ENCODE measurements around the gene RNF150. TPM values are rescaled to one million over a fixed set of nuclear protein-coding genes. Genes with fewer than 3 reads are reported as not detected.

RNF150 gene
- polyA plus RNA-seq, 2 of the 4 experiments (the other 2 are of a cell fraction): 0.21 to 0.34 TPM

- CTCF ChIA-PET: interaction anchor here (1.4 kb wide), 1 partner anchor 484 kb away, joined by 5 read pairs; no protein-coding TSS in a partner anchor
- no peak overlapping the region for H3K4me3 ChIP-seq
- H3K4me2 ChIP-seq: no peak overlapping the region
- no peaks in the 10 kb centered on the region for H3K4me1 ChIP-seq
- no peak overlapping the region for H3K27ac ChIP-seq
- H3K9me3 ChIP-seq: no peaks in the 10 kb centered on the region
- no peak for FAIRE-seq
- no peak for ATAC-seq
- DNase-seq (ENCODE audit: low read depth in 1 of 2, low spot score in 1 of 2): no peak
- TF ChIP-seq SMC3 (IDR thresholded peaks at IDR 0.05) (no peak), HOXB13 (CRISPR knock-in tag; IDR thresholded peaks at IDR 0.05; ENCODE audit: low read depth) (no peak), EHF (CRISPR knock-in tag; IDR thresholded peaks at IDR 0.05) (no peak), HMGXB4 (CRISPR knock-in tag; IDR thresholded peaks at IDR 0.05; ENCODE audit: borderline replicate concordance) (no peak), MAX (IDR thresholded peaks at IDR 0.05) (no peak), FOSB (CRISPR knock-in tag; IDR thresholded peaks at IDR 0.05) (no peak), CHD2 (IDR thresholded peaks at IDR 0.05; ENCODE audit: low read length, partially characterized antibody) (no peak), ZNF302 (CRISPR knock-in tag; IDR thresholded peaks at IDR 0.05) (no peak), BHLHE40 (IDR thresholded peaks at IDR 0.05; ENCODE audit: low read depth, low read length) (no peak), EHMT2 (IDR thresholded peaks at IDR 0.05; ENCODE audit: low read depth) (no peak), TFCP2L1 (CRISPR knock-in tag; IDR thresholded peaks at IDR 0.05) (no peak), EP300 (IDR thresholded peaks at IDR 0.05) (no peak)
- TF ChIP-seq, protein P1, sequence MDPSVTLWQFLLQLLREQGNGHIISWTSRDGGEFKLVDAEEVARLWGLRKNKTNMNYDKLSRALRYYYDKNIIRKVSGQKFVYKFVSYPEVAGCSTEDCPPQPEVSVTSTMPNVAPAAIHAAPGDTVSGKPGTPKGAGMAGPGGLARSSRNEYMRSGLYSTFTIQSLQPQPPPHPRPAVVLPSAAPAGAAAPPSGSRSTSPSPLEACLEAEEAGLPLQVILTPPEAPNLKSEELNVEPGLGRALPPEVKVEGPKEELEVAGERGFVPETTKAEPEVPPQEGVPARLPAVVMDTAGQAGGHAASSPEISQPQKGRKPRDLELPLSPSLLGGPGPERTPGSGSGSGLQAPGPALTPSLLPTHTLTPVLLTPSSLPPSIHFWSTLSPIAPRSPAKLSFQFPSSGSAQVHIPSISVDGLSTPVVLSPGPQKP (IDR thresholded peaks at IDR 0.05; ENCODE audit: low read depth, low read length): no peak
- WGBS (ENCODE audit: missing lambda C conversion rate): 7% methylated on average over 1 of the region's 1 CpG
- POLR2A ChIA-PET: no interaction called here
These were observed 289.2 kb downstream of the RNF150 start for GRCh38 chr4:140844061-140844460.

- Histone ChIP-seq H3K4me1 (no peaks in the 10 kb centered on the region), H3K9me3 (no peaks in the 10 kb centered on the region), H3K4me2 (no peak overlapping the region), H3K27ac (no peak overlapping the region), H3K4me3 (no peak overlapping the region)
- WGBS (ENCODE audit: missing lambda C conversion rate): 43% methylated on average over 2 of the region's 2 CpGs
- ATAC-seq (no peak), DNase-seq (ENCODE audit: low read depth in 1 of 2, low spot score in 1 of 2) (no peak), FAIRE-seq (no peak)
- ChIA-PET CTCF (no interaction called here), POLR2A (no interaction called here)
- TF ChIP-seq PHF8 (IDR thresholded peaks at IDR 0.05; ENCODE audit: borderline replicate concordance, low read depth): no peak
- TF ChIP-seq MYC (IDR thresholded peaks at IDR 0.05; ENCODE audit: borderline replicate concordance, low read length): no peak
- no peak for TF ChIP-seq CEBPB (IDR thresholded peaks at IDR 0.05)
- no peak for TF ChIP-seq BCL3 (IDR thresholded peaks at IDR 0.05)
- TF ChIP-seq, protein P2, sequence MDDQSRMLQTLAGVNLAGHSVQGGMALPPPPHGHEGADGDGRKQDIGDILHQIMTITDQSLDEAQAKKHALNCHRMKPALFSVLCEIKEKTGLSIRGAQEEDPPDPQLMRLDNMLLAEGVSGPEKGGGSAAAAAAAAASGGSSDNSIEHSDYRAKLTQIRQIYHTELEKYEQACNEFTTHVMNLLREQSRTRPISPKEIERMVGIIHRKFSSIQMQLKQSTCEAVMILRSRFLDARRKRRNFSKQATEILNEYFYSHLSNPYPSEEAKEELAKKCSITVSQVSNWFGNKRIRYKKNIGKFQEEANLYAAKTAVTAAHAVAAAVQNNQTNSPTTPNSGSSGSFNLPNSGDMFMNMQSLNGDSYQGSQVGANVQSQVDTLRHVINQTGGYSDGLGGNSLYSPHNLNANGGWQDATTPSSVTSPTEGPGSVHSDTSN (IDR thresholded peaks at IDR 0.05): no peak
- no peak for TF ChIP-seq RARB (CRISPR knock-in tag; IDR thresholded peaks at IDR 0.05)
- no peak for TF ChIP-seq HOXB13 (CRISPR knock-in tag; IDR thresholded peaks at IDR 0.05; ENCODE audit: low read depth)
- TF ChIP-seq NPAS2 (CRISPR knock-in tag; IDR thresholded peaks at IDR 0.05; ENCODE audit: borderline replicate concordance): no peak
- TF ChIP-seq HOXB5 (CRISPR knock-in tag; IDR thresholded peaks at IDR 0.05): no peak
- TF ChIP-seq HEYL (CRISPR knock-in tag; IDR thresholded peaks at IDR 0.05): no peak
- TF ChIP-seq, protein P3, sequence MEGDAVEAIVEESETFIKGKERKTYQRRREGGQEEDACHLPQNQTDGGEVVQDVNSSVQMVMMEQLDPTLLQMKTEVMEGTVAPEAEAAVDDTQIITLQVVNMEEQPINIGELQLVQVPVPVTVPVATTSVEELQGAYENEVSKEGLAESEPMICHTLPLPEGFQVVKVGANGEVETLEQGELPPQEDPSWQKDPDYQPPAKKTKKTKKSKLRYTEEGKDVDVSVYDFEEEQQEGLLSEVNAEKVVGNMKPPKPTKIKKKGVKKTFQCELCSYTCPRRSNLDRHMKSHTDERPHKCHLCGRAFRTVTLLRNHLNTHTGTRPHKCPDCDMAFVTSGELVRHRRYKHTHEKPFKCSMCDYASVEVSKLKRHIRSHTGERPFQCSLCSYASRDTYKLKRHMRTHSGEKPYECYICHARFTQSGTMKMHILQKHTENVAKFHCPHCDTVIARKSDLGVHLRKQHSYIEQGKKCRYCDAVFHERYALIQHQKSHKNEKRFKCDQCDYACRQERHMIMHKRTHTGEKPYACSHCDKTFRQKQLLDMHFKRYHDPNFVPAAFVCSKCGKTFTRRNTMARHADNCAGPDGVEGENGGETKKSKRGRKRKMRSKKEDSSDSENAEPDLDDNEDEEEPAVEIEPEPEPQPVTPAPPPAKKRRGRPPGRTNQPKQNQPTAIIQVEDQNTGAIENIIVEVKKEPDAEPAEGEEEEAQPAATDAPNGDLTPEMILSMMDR (IDR thresholded peaks at IDR 0.05): no peak
- TF ChIP-seq ZSCAN20 (CRISPR knock-in tag; IDR thresholded peaks at IDR 0.05): no peak
- TF ChIP-seq, protein P4, sequence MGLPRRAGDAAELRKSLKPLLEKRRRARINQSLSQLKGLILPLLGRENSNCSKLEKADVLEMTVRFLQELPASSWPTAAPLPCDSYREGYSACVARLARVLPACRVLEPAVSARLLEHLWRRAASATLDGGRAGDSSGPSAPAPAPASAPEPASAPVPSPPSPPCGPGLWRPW (IDR thresholded peaks at IDR 0.05): no peak
- no peak for TF ChIP-seq ZFP36 (IDR thresholded peaks at IDR 0.05; ENCODE audit: borderline replicate concordance, partially characterized antibody)
- no peak for TF ChIP-seq NFE2L2 (conservative IDR thresholded peaks at IDR 0.05; ENCODE audit: low read length)
- TF ChIP-seq RFX5 (IDR thresholded peaks at IDR 0.05): no peak
- TF ChIP-seq, protein P5, sequence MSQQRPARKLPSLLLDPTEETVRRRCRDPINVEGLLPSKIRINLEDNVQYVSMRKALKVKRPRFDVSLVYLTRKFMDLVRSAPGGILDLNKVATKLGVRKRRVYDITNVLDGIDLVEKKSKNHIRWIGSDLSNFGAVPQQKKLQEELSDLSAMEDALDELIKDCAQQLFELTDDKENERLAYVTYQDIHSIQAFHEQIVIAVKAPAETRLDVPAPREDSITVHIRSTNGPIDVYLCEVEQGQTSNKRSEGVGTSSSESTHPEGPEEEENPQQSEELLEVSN (IDR thresholded peaks at IDR 0.05; ENCODE audit: borderline replicate concordance, low read depth): no peak
- no peak for TF ChIP-seq TFCP2L1 (CRISPR knock-in tag; IDR thresholded peaks at IDR 0.05)
These were observed 292.1 kb downstream of the RNF150 start for GRCh38 chr4:140841186-140841585.

All from A549 (cell line).